GM21825 (cell line): Measurements from ENCODE around the gene LHX2.
A peak's percentile ranks its signal among the peaks of the same experiment; 100 is the strongest.
"Not testable (repeated sequence)": the region's sequence is repeated elsewhere in the genome, so short reads cannot be mapped to it uniquely, and the experiment has no call there.

Experiments
- ATAC-seq: cut with Tn5 transposase; IDR thresholded peaks from one replicate; pipeline ENCODE4 v1.9.1; 2021; ENCODE audit warnings: mild to moderate bottlenecking, moderate library complexity; ENCODE audit not compliant: unreplicated experiment

The LHX2 gene, protein sequence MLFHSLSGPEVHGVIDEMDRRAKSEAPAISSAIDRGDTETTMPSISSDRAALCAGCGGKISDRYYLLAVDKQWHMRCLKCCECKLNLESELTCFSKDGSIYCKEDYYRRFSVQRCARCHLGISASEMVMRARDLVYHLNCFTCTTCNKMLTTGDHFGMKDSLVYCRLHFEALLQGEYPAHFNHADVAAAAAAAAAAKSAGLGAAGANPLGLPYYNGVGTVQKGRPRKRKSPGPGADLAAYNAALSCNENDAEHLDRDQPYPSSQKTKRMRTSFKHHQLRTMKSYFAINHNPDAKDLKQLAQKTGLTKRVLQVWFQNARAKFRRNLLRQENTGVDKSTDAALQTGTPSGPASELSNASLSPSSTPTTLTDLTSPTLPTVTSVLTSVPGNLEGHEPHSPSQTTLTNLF

DNA sequence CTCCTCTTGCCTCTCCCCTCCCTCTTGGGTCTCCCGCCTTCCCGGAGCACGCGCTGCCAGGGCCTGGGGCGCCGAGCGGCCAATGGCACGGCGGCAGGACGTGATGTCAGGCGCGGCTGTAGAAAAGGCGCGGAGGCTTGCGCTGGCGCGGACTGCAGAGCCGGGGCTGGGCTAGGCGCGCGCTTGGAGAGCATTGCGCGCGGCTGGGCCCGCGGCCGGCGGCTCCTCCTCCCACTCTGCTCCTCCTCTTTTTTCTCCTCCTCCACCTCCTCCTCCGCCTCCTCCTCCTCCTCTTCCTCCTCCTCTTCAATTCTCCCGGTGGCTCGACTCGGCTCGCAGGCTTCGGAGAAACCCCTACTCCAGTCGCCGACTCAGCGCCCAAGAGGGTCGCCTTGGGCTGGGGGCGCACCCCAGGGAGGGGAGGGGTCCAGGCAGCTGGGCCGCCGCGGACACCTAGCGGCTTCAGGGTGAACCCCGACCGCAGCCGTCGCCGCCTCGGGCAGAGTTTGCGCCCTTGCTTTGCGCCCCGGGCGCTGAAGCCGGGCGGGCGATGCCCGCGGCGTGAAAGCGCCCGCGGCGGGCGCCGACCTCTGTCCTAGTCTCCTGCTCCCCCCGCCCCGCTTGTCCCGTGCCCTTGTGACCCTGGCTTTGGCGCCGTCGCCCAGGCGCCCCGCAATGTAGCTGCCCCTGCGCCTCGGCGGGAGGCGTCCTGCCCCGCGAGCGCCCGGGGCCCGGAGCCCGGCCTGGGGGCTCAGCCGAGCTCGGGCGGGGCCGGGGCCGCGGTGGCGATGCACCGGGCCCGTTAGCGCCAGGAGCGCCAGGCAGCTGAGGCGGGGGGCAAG lies at the start of gene LHX2:
Gene LHX2, plus strand, starts transcription at position 309 of the 842 bp plus-strand sequence. CDS start 581 bp downstream, outside the sequence.
- no peak for ATAC-seq

GRCh38 chr9:123964761-123965160 lies 46.8 kb upstream of the LHX2 start:
- no peak for ATAC-seq

GRCh38 chr9:123965801-123966686 lies 45.5 kb upstream of the LHX2 start:
- ATAC-seq = no peak

DNA sequence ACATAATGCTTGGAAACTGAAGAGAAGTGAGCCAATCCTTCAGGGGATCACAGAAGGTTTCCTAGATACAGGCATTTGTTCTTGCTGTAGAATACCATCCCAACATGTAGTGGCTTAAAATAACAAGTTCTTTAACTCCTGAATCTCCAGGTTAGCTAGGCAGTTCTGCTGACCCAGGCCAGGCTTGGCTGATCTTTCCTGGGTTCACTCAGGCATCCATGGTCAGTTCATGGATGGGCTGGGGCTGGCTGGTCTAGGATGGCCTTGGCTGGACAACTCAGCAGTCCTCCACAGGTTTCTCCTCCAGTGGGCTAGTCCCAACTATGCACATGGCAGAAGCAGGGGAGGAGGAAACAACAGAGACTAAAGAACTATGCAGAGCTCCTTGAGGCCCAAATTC lies 44.2 kb upstream of the LHX2 start:
- no peak for ATAC-seq

GRCh38 chr9:123972618-123973017 lies 39.0 kb upstream of the LHX2 start:
- ATAC-seq = no peak

- no peak for ATAC-seq
Observed at GRCh38 chr9:123973590-123974223, 37.9 kb upstream of the LHX2 start.

DNA sequence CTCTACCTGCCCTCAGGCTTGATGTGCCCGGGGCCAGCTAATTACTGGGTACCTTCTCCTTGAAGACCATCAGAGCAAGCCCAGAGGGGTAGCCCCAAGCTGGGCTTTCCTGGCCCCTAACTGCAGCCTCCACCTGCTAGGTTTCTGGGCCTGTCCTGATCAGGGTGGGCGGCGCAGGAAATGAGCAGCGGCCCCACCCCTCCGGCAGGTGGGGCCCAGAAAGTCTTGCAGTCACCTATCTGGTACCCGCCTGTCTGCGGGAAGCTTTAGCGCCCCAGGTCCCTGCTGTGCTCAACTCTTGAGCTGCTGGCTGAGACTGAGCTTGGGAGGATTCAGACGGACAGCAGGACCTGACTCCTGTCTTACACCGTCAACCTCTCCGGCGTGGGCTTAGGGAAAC lies 37.1 kb upstream of the LHX2 start:
- ATAC-seq = no peak

- no peak for ATAC-seq
Observed at GRCh38 chr9:123975871-123976270, 35.7 kb upstream of the LHX2 start.

DNA sequence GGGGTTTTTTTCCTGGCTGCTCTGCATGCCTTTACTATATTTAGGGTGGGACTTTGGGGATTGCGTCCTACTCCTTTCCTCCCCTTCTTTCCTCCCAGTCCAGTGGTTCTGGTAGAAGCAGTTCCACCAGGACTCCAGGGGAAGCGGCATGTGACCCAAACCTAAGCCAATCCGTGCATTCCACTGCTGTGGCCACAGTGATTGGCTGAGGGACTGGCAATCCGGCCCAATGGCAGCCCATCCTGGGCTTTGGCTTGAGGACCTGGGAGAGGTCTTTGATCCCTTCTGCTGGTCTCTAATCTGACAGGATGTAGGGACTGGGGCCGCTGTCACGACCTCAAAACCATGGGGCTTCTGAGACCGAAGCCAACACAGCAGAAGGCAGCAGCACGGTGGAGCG lies 35.0 kb upstream of the LHX2 start:
- not testable (repeated sequence) for ATAC-seq

- ATAC-seq = no peak
Observed at GRCh38 chr9:123978981-123979380, 32.6 kb upstream of the LHX2 start.

- ATAC-seq = no peak
Observed at GRCh38 chr9:123982535-123982934, 29.0 kb upstream of the LHX2 start.

DNA sequence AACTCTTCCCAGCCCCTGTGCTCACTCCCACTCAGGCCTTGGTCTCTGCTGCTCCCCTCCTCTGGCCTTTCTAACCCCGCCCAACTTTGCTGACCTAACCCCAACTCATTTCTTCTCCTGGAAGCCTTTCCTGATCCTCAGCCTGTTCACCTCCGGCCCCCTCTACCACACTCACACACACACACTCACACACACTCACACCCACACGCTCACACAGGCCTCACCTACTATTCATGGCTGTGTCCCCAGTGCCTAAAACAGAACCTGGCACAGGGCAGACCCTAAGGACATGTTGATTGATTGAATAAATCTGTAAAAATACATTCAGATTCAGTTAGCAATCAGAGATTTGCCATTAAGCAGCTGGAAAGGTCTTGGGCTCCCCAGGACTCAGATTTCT lies 28.5 kb upstream of the LHX2 start:
- no peak for ATAC-seq

DNA sequence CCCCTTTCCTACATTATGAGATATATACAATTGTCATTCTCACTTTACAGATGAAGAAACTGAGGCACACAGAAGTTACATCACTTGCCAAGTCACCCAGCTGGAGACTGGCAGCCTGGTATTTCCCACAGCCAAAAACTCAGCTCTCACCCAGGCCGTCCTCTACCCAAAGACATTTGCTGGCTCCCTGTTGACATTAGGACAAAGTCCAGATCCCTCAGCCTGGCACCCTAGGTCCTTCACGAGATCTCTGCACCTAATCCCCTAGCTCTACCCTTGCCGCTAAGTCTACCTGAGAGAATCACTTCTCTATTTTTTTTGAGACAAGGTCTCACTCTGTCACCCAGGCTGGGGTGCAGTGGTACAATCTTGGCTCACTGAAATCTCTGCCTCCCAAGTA lies 26.8 kb upstream of the LHX2 start:
- ATAC-seq = no peak

GRCh38 chr9:123985869-123986268 lies 25.7 kb upstream of the LHX2 start:
- ATAC-seq = no peak

DNA sequence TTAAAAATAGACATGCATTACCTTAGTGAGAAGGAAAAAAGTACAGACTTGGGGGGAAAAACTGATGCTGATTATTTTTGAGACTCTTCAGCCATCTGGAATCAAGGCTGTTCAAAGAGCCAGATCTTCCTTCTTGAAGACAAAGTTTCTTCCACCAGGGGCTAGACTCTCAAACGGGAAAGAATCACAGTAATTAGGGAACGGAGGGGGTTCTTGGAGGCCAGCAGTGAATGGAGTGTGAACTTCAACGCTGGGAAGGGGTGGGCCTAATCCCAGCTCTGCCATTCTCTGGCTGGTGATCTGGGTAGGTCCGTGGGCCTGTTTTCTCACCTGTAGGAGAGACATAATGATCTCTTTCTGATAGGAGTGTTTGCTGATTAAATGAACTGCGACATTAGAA lies 21.1 kb upstream of the LHX2 start:
- ATAC-seq = no peak

DNA sequence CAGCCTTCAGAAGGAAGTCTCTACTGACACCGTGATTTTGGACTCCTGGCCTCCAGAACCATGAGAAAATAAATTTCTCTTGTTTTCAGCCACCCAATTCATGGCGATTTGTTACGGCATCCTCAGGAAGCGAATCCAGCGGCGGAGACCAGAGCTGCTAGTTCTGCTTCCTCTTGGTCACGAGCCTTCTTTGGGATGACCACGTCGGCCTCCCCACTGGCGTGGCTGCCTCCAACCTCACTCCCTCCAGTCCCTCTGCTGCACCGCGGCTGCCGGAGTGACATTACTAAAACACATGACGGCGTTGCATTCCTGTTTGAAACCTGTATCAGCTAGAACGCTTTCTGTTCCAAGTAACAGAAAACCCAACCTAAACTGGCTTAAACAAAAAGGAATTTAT lies 18.9 kb upstream of the LHX2 start:
- not testable (repeated sequence) for ATAC-seq

GRCh38 chr9:123996731-123997421 lies 14.7 kb upstream of the LHX2 start:
- ATAC-seq = peak; percentile 48

DNA sequence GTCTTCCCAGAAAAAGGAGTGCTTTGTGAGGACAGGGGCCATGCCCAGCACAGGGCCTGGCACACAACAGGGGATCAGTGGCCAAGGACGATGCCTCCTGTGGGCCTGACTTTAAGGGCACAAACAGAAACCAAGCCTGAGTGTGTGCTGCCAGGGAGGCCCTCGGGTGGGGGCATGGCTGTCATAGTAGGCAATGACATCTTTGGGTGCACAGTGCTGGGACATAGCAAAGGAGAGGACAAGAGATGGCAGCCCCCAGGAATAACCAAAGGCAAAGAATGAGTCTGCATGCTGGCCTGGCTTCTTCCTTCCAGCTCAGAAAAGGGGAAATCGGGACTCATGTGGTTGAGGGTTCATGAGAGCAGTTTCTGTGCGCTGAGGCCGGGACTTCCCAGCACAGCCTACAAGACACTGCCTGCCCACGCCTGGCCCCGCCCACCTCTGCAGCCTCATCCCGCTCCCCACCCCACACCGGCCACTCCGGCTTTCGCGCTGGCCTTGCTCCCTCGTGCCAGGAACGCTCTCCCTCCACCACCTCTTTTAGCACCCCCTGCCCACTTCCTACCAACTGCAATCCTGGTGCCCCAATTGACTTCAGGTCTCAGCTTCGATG lies 13.8 kb upstream of the LHX2 start:
- ATAC-seq = peak; percentile 64

DNA sequence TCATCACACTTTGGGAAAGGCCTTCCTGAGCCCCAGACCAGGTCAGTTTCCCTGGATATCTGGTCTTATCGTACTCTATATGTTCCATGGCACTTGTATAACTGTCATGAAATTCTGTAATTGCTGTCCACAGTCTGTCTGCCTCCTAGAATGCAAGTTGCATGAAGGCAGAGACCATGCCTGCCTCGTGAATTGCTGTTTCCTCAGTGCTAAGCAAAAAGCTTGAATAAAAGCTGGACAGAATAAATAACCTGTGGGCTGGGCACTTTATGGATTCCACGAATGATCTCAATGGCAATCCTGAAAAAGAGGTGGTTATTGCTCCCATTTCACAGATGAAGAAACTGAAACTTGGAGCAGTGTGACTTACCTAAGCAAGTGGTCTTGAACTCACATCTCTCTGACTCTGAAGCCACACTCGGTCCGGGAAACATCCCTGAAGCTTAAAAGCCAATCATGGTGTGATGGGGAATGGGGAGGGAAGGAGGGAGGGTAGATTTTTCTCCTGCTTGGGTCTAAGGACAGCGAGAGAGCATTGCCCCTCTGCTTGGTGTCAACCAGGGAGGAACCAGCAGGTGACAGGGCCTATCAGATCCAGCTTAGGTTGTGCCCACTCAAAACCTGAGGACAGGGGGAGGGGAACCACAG lies 13.2 kb upstream of the LHX2 start:
- no peak for ATAC-seq
